Left ventricle myocardium superior (tissue), 1 donor: Measurements from ENCODE around the gene TOP1. TPM values are rescaled to one million over a fixed set of nuclear protein-coding genes. Genes with fewer than 3 reads are reported as not detected.

ENCODE experiments used
- ATAC-seq: fragments of 200-7000 bp; cut with Tn5 transposase; one replicate; pipeline ENCODE4 v1.9.1; 2020; ENCODE audit warnings: mild to moderate bottlenecking, moderate library complexity
- DNase-seq: peaks from one replicate; pipeline ENCODE4 v3.0.0-alpha.2; 2020
- intact Hi-C: fragments of 100-400 bp; cut with micrococcal nuclease; formaldehyde crosslinking; loops from one replicate; pipeline ENCODE4 v1.11.0; 2022
- total RNA-seq: library from RNA; stranded (reverse); fragmentation: NEBNext Ultra II Directional; extraction: Animal tissue kit (Norgen Biotek cat#: 25700); gene quantifications from one replicate; pipeline ENCODE4 v1.2.1, GENCODE V29; 2021
- donor health status: DM: no; HTN: yes; CAD: no; lungs with severe emphysema.

The TOP1 gene
- total RNA-seq, 1 donor from 2014 or later: 25.3 TPM

DNA sequence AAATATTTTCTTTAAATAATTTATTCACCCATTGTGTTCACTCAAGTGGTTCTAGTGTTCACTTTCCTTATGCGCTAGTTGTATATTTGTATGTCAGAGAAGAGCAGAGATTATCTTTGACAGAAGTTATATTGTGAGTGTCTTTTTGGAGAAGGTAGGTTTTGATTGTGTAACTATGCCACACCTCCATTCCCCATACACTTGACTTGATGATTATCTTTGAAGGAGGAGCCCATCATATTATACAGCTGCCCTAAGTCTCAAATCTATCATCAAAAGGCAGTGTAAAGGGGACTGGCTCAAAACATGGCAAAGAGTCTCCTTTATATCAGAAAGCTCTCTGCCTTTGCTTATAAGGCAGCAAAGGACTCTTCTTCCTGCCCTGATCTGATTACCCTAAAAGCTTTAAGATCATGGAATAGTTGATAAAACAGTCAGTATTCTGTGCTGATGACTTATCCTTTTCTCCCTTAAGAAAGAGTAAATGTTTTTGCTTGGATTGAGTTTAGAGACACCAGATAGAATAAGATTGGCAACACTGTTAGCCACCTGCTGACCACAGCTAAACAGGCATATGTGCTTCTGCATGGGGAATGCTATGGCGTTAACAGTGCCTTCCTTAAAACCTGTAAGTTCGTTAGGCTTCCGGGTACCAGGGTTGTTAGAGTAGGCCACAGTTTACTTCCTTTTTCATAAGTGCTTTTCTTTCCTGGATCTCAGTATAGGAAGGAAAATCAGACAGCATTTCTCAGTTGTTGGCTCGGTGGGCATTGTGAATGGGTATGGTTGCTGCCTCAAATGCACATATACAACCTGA lies 22.6 kb downstream of the TOP1 start:
- intact Hi-C loops: no loop called here
- no peak for DNase-seq
- peak; percentile 35 for ATAC-seq

DNA sequence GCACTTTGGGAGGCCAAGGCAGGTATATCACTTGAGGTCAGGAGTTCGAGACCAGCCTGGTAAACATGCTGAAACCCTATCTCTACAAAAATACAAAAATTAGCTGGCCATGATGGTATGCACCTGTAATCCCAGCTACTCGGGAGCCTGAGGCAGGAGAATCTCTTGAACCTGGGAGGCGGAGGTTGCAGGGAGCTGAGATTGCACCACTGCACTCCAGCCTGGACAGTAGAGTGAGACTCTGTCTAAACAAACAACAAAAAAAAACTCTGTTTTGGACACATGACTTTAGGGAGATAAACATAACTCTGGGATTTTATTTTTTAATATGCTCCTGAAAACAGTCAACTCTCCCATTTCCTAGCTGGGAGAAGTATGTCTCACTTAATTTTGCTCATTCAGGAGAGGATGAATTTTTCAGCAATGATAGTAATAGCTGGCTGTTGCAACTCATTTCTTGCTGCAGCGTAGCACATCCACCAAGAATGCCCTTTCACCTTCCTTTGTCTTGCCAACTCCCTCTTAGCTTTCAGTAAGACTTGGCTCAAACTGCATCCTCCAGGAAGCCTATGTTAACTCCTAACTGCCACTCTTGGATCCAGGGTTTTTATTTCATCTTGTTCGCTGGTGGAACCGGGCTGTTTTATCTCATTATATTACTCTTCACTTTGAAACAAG lies 24.3 kb downstream of the TOP1 start:
- DNase-seq (no peak), ATAC-seq (peak; percentile 44)
- intact Hi-C loops: no loop called here

DNA sequence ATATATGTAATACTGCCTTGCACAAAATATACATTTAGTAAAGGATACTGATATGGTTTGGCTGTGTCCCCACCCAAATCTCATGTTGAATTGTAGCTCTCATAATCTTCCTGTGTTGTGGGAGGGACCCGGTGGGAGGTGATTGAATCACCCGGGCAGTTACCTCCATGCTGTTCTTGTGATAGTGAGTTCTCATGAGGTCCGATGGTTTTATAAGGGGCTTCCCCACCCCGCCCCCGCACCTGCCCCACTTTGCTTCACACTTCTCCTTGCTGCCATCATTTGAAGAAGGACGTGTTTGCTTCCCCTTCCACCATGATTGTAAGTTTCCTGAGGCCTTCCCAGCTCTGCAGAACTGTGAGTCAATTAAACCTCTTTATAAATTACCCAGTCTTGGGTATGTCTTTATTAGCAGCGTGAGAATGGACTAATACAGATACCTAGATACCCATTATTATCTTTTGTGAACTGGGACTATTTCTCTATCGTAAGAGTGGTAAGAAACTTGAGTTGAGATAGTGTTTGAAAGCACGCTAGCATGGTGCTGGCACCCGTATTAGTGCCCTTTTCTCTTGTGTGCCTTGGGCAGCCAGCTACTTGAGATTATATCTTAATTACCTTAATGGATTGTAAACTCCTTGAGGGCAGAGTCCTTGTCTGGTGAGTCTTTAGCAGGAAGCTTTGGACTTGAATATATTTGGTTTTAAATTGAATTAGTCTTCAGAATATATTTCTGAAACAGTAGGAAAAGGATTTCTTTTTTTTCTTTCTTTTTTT lies 25.6 kb downstream of the TOP1 start:
- ATAC-seq: no peak
- intact Hi-C loops: no loop called here
- no peak for DNase-seq

DNA sequence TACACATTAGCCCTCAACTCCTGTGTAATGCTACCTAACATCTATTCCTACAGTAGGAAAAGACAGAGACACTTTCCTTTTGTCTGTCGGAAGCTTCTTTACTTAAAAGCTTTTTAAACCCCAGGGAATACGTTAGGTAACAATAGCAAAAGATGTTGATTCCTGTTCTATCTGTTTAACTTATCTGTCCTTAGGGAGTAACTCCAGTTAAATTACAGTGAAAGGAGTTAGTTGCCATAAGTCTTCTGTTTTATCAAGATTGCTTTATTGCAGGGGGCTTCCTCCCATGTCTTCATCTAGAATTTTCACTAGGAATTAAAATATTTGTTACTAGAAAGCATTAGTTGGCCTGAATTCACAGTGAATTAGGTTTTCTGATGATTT lies 26.2 kb downstream of the TOP1 start:
- DNase-seq: no peak
- intact Hi-C loops: no loop called here
- ATAC-seq: no peak

DNA sequence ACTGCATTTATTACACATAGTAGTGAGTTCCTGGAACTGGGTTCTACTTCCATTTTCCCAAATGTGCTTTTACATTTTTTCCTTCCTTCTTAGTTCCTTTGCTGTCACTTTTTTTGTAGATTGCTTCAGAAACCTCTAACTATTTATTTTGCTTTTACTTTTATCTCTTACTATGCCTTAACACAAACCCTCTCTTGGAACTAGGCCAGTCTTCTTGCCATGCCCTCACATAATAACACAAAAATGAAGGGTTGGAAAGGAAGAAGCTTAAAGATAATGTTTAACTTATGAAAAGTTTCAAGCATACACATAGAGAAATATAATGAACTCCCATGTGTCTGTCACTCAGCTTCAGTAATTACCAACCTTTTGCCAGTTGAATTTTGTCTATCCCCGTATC lies 27.1 kb downstream of the TOP1 start:
- no peak for ATAC-seq
- intact Hi-C loops: no loop called here
- DNase-seq: no peak

DNA sequence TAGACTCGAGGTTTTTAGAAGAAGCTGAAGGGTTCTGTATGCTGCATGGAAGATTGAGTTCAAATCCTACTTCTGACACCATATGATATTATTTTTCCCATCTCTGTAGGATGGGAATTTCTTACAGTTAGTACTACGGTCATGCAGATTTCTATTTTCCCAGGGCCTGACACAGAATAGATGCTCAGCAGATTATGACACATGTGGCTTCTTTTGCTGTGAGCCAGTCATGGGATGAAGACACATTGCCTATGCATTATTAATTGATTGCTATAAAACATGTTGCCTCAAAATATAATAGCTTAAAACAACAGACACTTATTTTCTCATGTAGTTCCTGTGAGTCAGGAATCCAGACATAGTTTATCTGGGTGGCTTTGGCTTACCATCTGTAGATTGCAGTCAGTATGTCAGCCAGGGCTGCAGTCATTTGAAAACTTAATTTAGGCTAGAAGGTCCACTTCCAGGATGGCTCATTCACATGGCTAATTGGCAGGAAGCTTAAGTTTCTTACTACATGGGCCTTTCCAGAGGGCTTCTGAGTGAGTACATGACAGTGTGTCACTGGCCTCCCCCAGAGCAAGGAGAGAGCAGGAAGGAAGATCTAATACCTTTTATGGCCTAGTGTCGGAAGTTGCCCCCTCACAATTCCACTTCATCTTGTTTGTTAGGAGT lies 29.5 kb downstream of the TOP1 start:
- peak; percentile 65 for ATAC-seq
- DNase-seq: no peak
- intact Hi-C loops: no loop called here

DNA sequence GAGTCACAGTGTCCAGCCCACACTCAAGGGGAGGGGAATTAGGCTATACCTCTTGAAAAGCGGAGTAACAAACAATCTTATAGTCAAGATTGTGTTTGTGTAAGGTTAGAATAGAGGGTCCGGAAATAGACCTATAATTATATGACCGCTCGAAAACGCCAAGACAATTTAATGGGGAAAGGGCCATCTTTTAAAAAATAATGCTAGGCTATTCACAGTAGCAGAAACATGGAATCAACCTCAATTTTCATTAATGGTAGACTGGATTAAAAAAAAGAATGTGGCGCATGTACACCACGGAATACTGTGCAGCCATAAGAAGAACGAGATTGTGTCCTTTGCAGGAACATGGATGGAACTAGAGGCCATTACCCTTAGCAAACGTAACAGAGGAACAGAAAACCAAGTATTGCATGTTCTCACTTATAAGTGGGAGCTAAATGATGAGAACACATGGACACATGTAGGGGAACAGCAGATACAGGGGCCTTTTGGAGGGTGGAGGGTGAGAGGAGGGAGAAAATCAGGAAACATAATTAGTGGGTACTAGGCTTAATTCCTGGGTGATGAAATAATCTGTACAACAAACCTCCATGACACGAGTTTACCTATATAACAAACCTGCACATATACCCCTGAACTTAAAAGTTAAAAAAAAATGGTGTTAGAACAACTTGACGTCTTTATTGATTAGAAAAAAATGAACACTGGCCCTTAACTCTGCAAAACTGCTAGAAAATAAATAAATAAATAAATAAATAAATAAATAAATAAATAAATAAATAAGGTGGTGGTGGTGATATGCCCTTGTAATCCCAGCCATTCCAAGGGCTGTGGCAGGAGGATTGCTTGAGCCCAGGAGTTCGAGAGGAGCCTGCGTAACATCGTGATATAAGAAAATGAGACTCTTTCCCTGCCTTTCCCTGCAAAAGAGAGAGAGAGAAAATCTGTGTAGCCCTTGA lies 30.3 kb downstream of the TOP1 start:
- ATAC-seq: no peak
- intact Hi-C loops: no loop called here
- no peak for DNase-seq

DNA sequence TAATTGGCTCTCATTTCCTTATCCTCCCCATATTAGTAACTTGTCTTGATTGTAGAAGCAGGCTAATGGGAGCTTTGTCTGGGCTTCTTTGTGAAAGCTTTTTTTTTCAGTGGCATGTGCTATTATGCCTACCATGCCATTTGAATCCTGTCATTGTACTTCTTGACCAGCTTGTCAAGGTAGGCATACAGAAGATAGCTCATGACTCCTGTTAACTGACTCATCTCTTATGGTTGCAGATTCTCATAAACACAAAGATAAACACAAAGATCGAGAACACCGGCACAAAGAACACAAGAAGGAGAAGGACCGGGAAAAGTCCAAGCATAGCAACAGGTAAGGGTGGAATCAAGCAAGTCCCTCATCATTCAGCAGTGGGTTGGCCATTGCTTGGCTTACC lies 32.5 kb downstream of the TOP1 start:
- intact Hi-C loops: no loop called here
- DNase-seq (no peak), ATAC-seq (no peak)

DNA sequence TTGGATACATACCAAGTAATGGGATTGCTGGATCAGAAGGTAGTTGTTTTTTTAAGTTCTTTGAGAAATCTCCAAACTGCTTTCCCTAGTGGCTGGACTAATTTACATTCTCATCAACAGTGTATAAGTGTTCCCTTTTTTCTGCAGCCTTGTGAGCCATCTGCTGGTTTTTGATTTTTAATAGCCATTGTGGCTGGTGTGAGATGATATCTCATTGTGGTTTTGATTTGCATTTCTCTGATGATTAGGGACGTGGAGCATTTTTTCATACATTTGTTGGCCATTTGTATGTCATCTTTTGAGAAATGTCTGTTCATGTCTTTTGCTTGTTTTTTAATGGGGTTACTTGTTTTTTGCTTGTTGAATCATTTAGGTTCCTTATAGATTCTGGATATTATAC lies 34.8 kb downstream of the TOP1 start:
- DNase-seq: no peak
- ATAC-seq: no peak
- intact Hi-C loops: no loop called here

DNA sequence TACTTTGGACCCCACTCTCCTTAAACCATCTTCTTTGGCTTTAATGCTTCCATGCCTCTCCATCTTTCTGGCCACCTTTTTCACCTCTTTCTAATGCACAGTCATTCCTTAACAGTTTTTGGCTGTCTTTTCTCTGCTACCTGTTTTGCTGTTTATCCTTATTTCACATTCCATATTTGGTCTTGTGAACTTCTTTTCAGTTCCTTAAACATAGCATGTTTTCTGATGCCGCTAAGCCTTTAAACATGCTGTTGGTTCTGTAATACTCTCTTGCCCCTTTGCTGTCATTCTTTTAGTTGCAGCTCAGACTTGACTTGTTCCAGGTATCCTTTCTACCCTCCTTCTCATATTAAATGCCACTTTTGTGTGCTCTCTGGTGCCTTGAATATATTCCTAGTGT lies 35.8 kb downstream of the TOP1 start:
- intact Hi-C loops: no loop called here
- ATAC-seq: no peak
- no peak for DNase-seq

DNA sequence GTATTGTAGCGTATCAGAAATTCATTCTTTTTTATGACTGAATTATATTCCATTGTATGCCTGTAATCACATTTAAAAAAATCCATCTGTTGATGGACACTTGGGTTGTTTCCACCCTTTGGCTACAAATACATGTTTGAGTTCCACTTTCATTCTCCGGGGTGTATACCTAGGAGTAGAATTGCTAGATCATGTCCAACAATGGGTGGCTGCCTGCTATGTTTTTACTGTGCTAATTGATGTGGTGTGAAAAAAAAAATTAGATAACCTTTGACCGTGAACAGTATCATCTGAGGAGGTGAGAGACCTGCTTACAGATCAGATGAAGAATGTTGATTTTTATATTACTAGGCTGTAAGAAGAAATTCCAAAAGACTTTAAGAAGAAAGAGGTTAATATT lies 37.1 kb downstream of the TOP1 start:
- intact Hi-C loops: no loop called here
- ATAC-seq: no peak
- DNase-seq: no peak

DNA sequence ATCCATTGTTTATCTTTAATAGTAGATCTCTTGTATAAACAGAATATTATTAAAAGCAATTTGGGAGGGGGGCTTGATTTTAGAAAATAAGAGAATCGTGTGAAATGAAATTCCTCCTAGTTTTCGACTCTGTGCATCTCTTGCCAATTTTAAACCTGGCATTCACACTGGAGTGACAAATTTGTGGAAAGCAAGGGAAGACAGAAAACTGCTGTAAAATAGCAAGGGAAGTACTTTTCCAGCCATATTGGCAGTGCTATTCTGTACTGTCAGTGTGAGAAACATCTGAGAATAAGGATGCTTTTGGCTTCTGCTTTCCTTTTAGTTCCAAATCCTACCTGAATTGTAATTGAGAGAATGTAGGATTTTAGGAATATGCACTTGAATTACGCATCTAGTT lies 40.2 kb downstream of the TOP1 start:
- intact Hi-C loops: no loop called here
- no peak for DNase-seq
- ATAC-seq: no peak

DNA sequence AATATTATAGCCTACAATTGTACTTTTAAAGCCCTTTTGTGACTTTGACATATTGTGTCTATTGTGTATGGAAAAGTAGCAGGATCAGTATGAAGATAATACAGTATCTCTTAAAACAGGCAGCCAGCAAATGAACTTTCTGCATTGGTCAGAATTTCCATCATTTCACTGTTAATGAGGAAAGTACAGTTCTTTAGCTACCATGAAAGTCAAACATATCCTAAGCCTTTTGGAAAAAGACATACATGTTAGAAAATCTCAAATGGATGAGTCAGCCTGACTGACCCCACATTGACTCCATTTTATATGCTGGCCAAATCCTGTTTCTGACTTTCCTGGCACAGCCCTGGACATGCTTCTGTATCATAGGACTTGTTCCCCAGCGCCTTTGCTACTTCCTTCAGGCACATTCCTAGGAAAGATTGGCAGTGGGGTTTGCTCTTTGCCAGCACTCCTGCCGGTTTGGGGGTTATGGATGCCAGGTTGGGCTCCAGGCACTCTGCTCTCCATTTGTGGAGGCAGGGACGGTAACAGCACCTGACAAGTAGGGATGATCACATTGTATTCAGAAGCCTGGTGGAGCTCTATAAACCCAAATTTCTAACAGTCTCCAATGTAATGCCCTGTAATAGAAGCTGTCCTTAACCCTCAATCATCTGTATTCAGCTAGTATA lies 43.7 kb downstream of the TOP1 start:
- ATAC-seq: peak; percentile 76
- intact Hi-C loops: no loop called here

DNA sequence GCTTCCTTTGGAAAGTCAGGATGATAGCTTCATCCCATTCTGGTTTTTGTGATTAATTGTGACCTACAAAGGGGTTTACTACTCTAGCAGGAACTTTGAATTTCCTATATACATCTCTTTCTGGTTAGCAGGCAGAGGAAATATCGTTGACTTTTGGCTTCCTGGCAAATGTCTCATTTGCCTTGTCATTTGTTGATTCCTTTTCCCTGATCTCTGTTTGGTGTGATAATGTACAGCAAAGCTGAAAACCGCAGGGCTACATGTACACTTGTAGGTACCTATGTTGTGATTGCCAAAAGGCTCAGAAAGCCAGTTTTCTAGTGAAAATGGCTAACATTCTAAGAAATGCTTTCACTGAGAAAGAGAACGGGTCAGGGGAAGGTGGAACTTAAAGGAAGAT lies 44.3 kb downstream of the TOP1 start:
- intact Hi-C loops: no loop called here

More for the DNA sequence above, 43.7 kb downstream of the TOP1 start:
- DNase-seq: no peak

DNA sequence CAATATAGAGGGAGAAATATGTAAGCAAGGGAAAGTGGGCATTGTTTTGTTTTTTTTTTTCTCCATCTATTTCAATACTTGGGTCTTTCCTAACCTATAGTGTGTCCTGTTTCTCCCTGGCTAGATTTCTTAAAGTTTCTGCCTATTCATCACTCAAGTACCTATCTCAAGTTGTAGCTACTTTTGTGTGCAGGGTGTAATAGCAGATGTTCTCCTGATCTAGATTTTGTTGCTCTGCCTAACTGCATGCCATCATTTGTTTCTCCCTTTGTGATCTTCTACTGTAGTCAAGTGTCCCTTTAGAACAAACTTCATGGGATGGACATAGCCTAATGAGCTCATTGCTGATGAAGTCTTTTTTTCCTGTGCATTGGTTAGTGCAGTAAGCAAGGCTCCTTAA lies 45.8 kb downstream of the TOP1 start:
- DNase-seq: no peak
- intact Hi-C loops: no loop called here
- ATAC-seq: no peak

More for the DNA sequence above, 44.3 kb downstream of the TOP1 start:
- no peak for ATAC-seq
- DNase-seq: no peak

DNA sequence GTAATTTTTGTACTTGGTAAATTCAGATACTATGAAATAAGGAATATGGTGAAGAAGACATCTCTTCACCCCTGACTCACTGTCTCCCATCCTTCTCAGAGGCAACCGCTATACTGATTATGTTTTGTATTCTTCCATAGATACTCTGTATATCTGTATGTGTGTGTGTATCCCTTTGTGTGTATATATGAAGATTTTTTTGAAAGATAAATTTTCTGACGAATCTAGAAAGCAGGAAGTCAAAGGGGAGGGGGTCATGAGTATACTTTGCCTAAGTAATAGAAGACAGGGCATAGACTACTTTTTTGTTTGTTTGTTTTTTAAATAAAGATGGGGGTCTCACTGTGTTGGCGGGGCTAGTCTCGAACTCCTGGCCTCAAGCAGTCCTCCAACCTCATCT lies 48.2 kb downstream of the TOP1 start:
- DNase-seq (no peak), ATAC-seq (no peak)
- intact Hi-C loops: no loop called here

DNA sequence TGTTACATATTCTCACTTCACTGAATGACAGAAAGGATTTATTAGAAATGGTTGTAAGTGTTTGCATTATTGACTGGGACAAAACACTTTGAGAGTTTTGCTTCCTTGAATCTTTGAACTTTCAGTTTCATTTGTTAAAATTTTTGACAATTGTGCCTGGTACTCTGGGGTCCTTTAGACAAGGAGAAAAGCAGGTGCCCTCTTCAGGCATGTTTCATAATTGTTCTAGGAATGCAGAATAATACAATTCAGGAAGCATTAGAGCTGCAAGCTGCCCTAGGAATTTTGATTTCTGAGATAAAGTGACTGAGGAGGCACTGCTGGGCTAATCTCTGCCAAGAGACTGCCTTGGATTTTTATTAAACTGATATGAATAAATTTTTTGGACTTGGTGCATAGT lies 49.7 kb downstream of the TOP1 start:
- intact Hi-C loops: loop anchor here (2.0 kb wide), 1 partner anchor 88 kb away; no protein-coding TSS in a partner anchor
- peak; percentile 77 for ATAC-seq
- DNase-seq: no peak

DNA sequence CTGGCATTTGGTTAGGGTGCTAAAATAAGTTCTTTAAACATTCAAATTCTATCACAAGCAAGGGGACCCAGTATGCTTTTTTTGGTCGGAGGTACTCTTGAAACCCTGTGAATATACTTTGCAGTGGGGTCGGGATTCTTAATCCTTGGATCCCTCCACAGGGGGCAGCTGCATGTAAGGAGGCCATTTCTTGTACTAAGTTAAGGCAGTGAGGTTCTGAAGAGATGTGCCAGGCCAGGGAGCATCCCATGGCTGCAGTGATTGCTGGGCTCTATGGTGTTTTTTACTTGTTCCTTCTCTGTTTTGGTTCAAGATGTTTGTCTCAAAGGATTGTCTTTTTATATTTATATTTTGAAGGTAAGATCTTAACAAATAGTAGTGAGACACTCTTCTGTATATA lies 50.4 kb downstream of the TOP1 start:
- no peak for DNase-seq
- intact Hi-C loops: loop anchor here (2.0 kb wide), 1 partner anchor 88 kb away; no protein-coding TSS in a partner anchor
- peak; percentile 29 for ATAC-seq
